Skeletal muscle cell (primary cell): ENCODE results near the gene SYNJ2.
A peak's percentile ranks its signal among the peaks of the same experiment; 100 is the strongest.

Source experiments
- DNase-seq: peaks from one replicate; pipeline ENCODE4 v3.0.0-alpha.2; 2010; ENCODE audit warnings: low read depth
- H3K4me3 ChIP-seq: 2 replicates; pipeline ENCODE4 v1.5.1; 2011; ENCODE audit warnings: low read depth, mild to moderate bottlenecking, control low read depth, low read length, moderate library complexity

The SYNJ2 gene

GRCh38 chr6:158021376-158021775 lies 39.7 kb downstream of the SYNJ2 start:
- no peak overlapping the region for H3K4me3 ChIP-seq
- no peak for DNase-seq

- H3K4me3 ChIP-seq = no peak overlapping the region
- DNase-seq = no peak
These were observed 40.4 kb downstream of the SYNJ2 start for GRCh38 chr6:158021814-158022748.

- DNase-seq = no peak
- no peak overlapping the region for H3K4me3 ChIP-seq
These were observed 41.3 kb downstream of the SYNJ2 start for GRCh38 chr6:158022749-158023596.

- DNase-seq = no peak
These were observed 41.9 kb downstream of the SYNJ2 start for GRCh38 chr6:158023597-158023939.

GRCh38 chr6:158024566-158025297 lies 43.1 kb downstream of the SYNJ2 start:
- H3K4me3 ChIP-seq = no peak overlapping the region
- DNase-seq = no peak

More at GRCh38 chr6:158023597-158023939, 41.9 kb downstream of the SYNJ2 start:
- H3K4me3 ChIP-seq = no peak overlapping the region

- peak; percentile 96 for DNase-seq
- peak overlapping the region; percentile 7 for H3K4me3 ChIP-seq
These were observed 44.6 kb downstream of the SYNJ2 start for GRCh38 chr6:158026054-158026900.

- no peak overlapping the region for H3K4me3 ChIP-seq
- DNase-seq = no peak
These were observed 45.4 kb downstream of the SYNJ2 start for GRCh38 chr6:158026901-158027589.

- no peak overlapping the region for H3K4me3 ChIP-seq
- no peak for DNase-seq
These were observed 46.1 kb downstream of the SYNJ2 start for GRCh38 chr6:158027590-158028285.

GRCh38 chr6:158028421-158028820 lies 46.8 kb downstream of the SYNJ2 start:
- no peak for DNase-seq
- H3K4me3 ChIP-seq = no peak overlapping the region

- no peak for DNase-seq
- no peak overlapping the region for H3K4me3 ChIP-seq
These were observed 47.2 kb downstream of the SYNJ2 start for GRCh38 chr6:158028876-158029275.

- H3K4me3 ChIP-seq = no peak overlapping the region
- no peak for DNase-seq
These were observed 48.1 kb downstream of the SYNJ2 start for GRCh38 chr6:158029668-158030230.

GRCh38 chr6:158030380-158031300 lies 49.0 kb downstream of the SYNJ2 start:
- no peak for DNase-seq
- H3K4me3 ChIP-seq = no peak overlapping the region

- DNase-seq = peak; percentile 84
These were observed 50.0 kb downstream of the SYNJ2 start for GRCh38 chr6:158031381-158032353.

GRCh38 chr6:158032354-158032733 lies 50.7 kb downstream of the SYNJ2 start:
- DNase-seq = no peak
- H3K4me3 ChIP-seq = no peak overlapping the region

More at GRCh38 chr6:158031381-158032353, 50.0 kb downstream of the SYNJ2 start:
- no peak overlapping the region for H3K4me3 ChIP-seq

GRCh38 chr6:158033077-158033750 lies 51.6 kb downstream of the SYNJ2 start:
- no peak overlapping the region for H3K4me3 ChIP-seq
- no peak for DNase-seq
